ENCODE data around the gene OPA3.

Gene OPA3

GRCh38 chr19:45492627-45493470, 91.8 kb downstream of the OPA3 start:
- DNase-seq (ENCODE audit: low spot score): peak; percentile 77

GRCh38 chr19:45492137-45492626, 92.4 kb downstream of the OPA3 start:
- TF ChIP-seq, protein P1, sequence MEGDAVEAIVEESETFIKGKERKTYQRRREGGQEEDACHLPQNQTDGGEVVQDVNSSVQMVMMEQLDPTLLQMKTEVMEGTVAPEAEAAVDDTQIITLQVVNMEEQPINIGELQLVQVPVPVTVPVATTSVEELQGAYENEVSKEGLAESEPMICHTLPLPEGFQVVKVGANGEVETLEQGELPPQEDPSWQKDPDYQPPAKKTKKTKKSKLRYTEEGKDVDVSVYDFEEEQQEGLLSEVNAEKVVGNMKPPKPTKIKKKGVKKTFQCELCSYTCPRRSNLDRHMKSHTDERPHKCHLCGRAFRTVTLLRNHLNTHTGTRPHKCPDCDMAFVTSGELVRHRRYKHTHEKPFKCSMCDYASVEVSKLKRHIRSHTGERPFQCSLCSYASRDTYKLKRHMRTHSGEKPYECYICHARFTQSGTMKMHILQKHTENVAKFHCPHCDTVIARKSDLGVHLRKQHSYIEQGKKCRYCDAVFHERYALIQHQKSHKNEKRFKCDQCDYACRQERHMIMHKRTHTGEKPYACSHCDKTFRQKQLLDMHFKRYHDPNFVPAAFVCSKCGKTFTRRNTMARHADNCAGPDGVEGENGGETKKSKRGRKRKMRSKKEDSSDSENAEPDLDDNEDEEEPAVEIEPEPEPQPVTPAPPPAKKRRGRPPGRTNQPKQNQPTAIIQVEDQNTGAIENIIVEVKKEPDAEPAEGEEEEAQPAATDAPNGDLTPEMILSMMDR (IDR thresholded peaks at IDR 0.05; ENCODE audit: extremely low read depth, missing control alignments): no peak
- DNase-seq (ENCODE audit: low spot score): no peak

More at GRCh38 chr19:45492627-45493470, 91.8 kb downstream of the OPA3 start:
- TF ChIP-seq, protein P1 (IDR thresholded peaks at IDR 0.05; ENCODE audit: extremely low read depth, missing control alignments): no peak

GRCh38 chr19:45489216-45489855, 95.3 kb downstream of the OPA3 start:
- TF ChIP-seq, protein P1 (IDR thresholded peaks at IDR 0.05; ENCODE audit: extremely low read depth, missing control alignments): no peak
- no peak for DNase-seq (ENCODE audit: low spot score)

DNA sequence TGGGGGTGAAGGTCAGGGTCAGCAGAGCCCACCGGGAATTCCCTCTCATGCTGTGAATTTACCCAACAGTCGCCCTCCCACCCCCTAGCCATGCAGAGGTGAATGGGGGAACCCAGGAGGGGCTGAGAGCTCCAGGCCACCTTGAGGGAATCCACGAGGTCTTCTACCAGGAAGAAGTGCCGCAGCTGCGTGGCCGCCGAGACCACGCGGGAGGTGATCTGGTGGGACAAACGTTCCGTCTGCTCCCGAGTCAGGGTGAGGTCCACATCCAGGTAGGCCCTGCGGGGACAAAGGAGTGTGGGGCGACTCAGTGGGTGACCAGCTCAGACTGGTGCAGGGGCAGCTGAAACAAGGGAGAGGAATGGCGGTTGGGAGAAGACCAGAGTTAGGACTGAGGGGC, 95.9 kb downstream of the OPA3 start:
- DNase-seq (ENCODE audit: low spot score): no peak
- TF ChIP-seq, protein P1 (IDR thresholded peaks at IDR 0.05; ENCODE audit: extremely low read depth, missing control alignments): no peak

DNA sequence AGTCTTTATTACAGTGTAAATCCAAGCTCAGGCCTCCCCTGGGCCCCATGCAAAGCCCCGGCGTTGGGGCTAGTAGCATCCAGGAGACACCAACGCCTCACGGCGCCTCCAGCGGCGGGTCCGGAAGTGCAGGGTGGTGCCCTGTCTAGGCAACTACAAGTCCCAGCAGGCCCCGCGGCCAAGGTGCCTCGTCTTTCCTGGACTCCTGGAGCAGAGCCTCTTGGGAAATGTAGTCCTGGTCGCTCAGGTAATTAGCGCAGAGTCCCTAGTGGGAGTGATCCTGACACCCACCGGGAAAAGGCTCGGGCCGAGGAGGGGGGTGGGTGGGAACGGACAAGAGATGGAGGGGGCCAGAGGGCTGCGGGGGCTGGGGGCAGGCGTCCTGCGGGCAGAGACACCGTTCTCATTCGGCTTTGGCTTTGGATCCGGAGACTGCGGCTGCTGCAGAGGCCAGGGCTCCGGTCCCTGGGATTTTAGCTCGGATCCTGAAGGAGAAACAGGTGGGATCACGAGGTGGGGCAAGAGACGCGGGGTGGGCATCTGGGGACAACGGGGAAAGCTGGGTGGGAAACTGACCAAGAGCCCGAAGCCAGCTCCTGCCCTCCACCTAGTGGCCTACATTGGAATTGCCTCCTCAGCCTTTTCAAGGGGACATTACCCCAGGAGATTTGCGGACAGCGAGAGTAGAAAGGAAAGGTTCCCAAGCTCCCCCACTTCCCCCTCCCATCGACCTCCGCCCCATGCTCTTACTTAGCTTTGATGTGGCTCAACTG, 99.1 kb downstream of the OPA3 start:
- TF ChIP-seq, protein P1 (IDR thresholded peaks at IDR 0.05; ENCODE audit: extremely low read depth, missing control alignments): peak; percentile 86
- peak; percentile 87 for DNase-seq (ENCODE audit: low spot score)

DNA sequence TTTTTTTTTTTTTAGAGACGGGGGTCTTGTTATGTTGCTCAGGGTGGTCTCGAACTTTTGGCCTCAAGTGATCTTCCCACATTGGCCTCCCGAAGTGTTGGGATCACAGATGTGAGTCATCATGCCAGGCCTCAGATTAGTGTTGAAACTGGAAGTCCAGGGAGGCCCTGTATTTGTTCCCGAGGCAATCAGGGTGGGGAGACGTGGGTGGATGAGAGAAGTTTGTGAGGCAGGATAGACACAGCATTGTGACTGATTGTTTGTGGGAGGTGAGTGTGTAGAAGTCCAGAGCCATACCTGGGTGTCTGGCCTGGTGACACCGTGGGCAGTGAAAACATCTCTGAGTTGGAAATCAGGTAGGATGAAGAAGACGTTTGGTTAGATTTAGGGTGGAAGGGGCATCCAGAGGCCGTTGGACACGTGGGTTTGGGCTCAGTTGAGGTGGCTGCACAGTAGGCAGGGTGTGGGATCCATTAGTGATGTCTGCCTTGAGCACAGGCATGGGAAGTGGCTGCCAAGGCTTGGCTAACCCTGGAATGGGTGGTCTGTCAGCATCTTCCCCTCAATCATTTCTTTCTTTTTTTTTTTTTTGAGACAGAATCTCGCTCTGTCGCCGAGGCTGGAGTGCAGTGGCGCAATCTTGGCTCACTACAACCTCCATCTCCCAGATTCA, 100.2 kb downstream of the OPA3 start:
- TF ChIP-seq, protein P1 (IDR thresholded peaks at IDR 0.05; ENCODE audit: extremely low read depth, missing control alignments): no peak
- no peak for DNase-seq (ENCODE audit: low spot score)

All from GM20000 (cell line).